Vagina (tissue), 2 donors: ENCODE results near the gene JAK2.

Experiments used
- POLR2A ChIP-seq, 2 donors: fragments of 450-650 bp; IDR thresholded peaks; one replicate each; pipeline ENCODE4 v1.6.1; 2017; ENCODE audit warnings: antibody characterized with exemption in 2 of 2, mild to moderate bottlenecking in 2 of 2, moderate library complexity in 2 of 2
- TF ChIP-seq, protein P1 (sequence below), 3 experiments: fragments of 450-650 bp in 2 of 3; fragments of 200-600 bp in 1 of 3; sonication (generic) in 1 of 3; IDR thresholded peaks; one replicate each; pipeline ENCODE4 v1.5.1; 2017 to 2019; ENCODE audit warnings: antibody characterized with exemption in 3 of 3, mild to moderate bottlenecking in 2 of 3, moderate library complexity in 2 of 3

DNA sequence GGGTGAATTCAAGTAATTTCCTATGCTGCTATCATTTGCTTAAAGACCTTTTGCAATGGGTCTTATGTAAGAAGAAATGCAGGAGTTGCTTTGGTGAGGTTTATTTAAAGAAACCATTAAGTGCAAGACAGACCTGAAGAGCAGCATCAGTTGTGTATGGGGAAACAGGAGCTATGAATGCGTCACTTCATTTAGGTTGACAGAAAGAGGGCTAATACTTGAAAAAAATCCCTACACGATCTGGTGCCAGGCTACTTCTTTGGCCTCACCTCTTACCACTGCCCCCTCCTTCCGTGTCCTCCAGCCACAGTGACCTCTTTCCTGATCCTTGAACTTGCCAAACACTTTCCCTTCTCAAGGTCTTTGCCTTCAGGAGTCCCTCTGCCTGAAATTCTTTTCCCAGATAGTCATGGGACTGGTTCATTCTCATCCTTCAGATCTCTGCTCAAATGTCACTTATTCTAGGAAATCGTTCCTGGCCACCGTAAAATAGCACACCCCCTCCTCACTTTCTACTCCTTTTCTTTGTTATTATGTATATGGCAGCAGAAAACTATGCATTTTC lies 1.4 kb upstream of the JAK2 start:
- TF ChIP-seq, protein P1, sequence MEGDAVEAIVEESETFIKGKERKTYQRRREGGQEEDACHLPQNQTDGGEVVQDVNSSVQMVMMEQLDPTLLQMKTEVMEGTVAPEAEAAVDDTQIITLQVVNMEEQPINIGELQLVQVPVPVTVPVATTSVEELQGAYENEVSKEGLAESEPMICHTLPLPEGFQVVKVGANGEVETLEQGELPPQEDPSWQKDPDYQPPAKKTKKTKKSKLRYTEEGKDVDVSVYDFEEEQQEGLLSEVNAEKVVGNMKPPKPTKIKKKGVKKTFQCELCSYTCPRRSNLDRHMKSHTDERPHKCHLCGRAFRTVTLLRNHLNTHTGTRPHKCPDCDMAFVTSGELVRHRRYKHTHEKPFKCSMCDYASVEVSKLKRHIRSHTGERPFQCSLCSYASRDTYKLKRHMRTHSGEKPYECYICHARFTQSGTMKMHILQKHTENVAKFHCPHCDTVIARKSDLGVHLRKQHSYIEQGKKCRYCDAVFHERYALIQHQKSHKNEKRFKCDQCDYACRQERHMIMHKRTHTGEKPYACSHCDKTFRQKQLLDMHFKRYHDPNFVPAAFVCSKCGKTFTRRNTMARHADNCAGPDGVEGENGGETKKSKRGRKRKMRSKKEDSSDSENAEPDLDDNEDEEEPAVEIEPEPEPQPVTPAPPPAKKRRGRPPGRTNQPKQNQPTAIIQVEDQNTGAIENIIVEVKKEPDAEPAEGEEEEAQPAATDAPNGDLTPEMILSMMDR (IDR thresholded peaks at IDR 0.05) = no peak
- TF ChIP-seq POLR2A (IDR thresholded peaks at IDR 0.05) = no peak
